Type B pancreatic cell (in vitro differentiated cells): ENCODE data around the gene PORCN. TPM values are rescaled to one million over a fixed set of nuclear protein-coding genes. Genes with fewer than 3 reads are reported as not detected.

Experiments
- DNase-seq: peaks from one replicate; pipeline ENCODE4 v3.0.0; 2021; ENCODE audit warnings: mixed read lengths; ENCODE audit not compliant: unreplicated experiment; ENCODE audit errors: extremely low spot score
- H3K27ac Mint-ChIP-seq: 2 replicates; pipeline ENCODE4 v1.8.0; 2021; ENCODE audit warnings: mild to moderate bottlenecking, mixed read lengths
- H3K27me3 Mint-ChIP-seq: 2 replicates; pipeline ENCODE4 v1.8.0; 2021; ENCODE audit warnings: mixed read lengths
- H3K36me3 Mint-ChIP-seq: 2 replicates; pipeline ENCODE4 v1.8.0; 2021; ENCODE audit warnings: mixed read lengths
- H3K4me1 Mint-ChIP-seq: one replicate; pipeline ENCODE4 v1.8.0; 2021; ENCODE audit warnings: mixed read lengths; ENCODE audit not compliant: unreplicated experiment
- H3K4me3 Mint-ChIP-seq: 2 replicates; pipeline ENCODE4 v1.8.0; 2021; ENCODE audit warnings: mild to moderate bottlenecking, mixed read lengths
- H3K9me3 Mint-ChIP-seq: 2 replicates; pipeline ENCODE4 v1.8.0; 2021; ENCODE audit warnings: mixed read lengths
- CTCF ChIP-seq: fragments of 200-600 bp; sonication (generic); conservative IDR thresholded peaks from 2 replicates; pipeline ENCODE4 v1.5.0; 2021; ENCODE audit warnings: antibody characterized with exemption, mild to moderate bottlenecking
- long read RNA-seq: library from polyadenylated mRNA; unstranded; transcript quantifications from one replicate; pipeline ENCODE4 v2.0.0, GENCODE V29; 2020
- total RNA-seq: library from RNA; stranded (reverse); gene quantifications from 2 replicates; pipeline ENCODE4 v1.2.1, GENCODE V29; 2021; ENCODE audit warnings: low replicate concordance

PORCN gene
- total RNA-seq: 3.6 and 10.0 TPM in 2 replicates
- long read RNA-seq, partial matches to known transcripts: 0 of 2 reads
- long read RNA-seq, other reads (novel, unspliced or antisense): 1 of 2 reads

- Mint-ChIP-seq H3K4me3 (peak within 1 kb of the TSS; percentile 92), H3K9me3 (no peaks in the 10 kb centered on the region), H3K27me3 (no peaks in the 10 kb centered on the region), H3K4me1 (peaks cover 7% of the 10 kb centered on the region), H3K27ac (peak within 1 kb of the TSS; percentile 55), H3K36me3 (no peaks in the 10 kb centered on the region)
- no peak for TF ChIP-seq CTCF
- peak; percentile 81 for DNase-seq
These were observed at the start of gene PORCN for GRCh38 chrX:48508400-48509244. Gene PORCN (plus strand): TSS chrX:48508992. CDS start chrX:48509821, 829 bp downstream.

- DNase-seq: no peak
- Mint-ChIP-seq H3K4me1 (no peaks in the 10 kb centered on the region), H3K4me3 (no peak overlapping the region), H3K27me3 (no peaks in the 10 kb centered on the region), H3K36me3 (no peaks in the 10 kb centered on the region), H3K27ac (no peak overlapping the region), H3K9me3 (no peaks in the 10 kb centered on the region)
- TF ChIP-seq CTCF: no peak
These were observed 49.3 kb upstream of the PORCN start for GRCh38 chrX:48459483-48459882.

- DNase-seq: no peak
- H3K36me3 Mint-ChIP-seq: no peaks in the 10 kb centered on the region
- no peaks in the 10 kb centered on the region for H3K9me3 Mint-ChIP-seq
- no peak for TF ChIP-seq CTCF
- H3K27me3 Mint-ChIP-seq: no peaks in the 10 kb centered on the region
- no peak overlapping the region for H3K4me3 Mint-ChIP-seq
- H3K27ac Mint-ChIP-seq: no peak overlapping the region
- H3K4me1 Mint-ChIP-seq: no peaks in the 10 kb centered on the region
These were observed 48.8 kb upstream of the PORCN start for GRCh38 chrX:48460031-48460430.

- no peak overlapping the region for H3K27ac Mint-ChIP-seq
- no peak for DNase-seq
These were observed 48.2 kb upstream of the PORCN start for GRCh38 chrX:48460606-48461005.

GRCh38 chrX:48461830-48462229 lies 47.0 kb upstream of the PORCN start:
- Mint-ChIP-seq H3K27ac (no peak overlapping the region), H3K36me3 (no peaks in the 10 kb centered on the region), H3K4me3 (no peak overlapping the region), H3K27me3 (no peaks in the 10 kb centered on the region), H3K9me3 (no peaks in the 10 kb centered on the region), H3K4me1 (no peaks in the 10 kb centered on the region)
- DNase-seq: no peak
- TF ChIP-seq CTCF: no peak

More at GRCh38 chrX:48460606-48461005, 48.2 kb upstream of the PORCN start:
- Mint-ChIP-seq H3K4me1 (no peaks in the 10 kb centered on the region), H3K36me3 (no peaks in the 10 kb centered on the region), H3K9me3 (no peaks in the 10 kb centered on the region), H3K27me3 (no peaks in the 10 kb centered on the region), H3K4me3 (no peak overlapping the region)
- no peak for TF ChIP-seq CTCF
